OCI-LY3 (cell line): ENCODE results near the gene ZFP62.

Source experiments
- H2AFZ ChIP-seq: fragments of 200-600, 300-600 bp; shearing (Covaris generic); 2 replicates; pipeline ENCODE4 v1.6.0; 2014; ENCODE audit warnings: antibody characterized with exemption, low read depth, low read length
- H3K27ac ChIP-seq: fragments of 200-600, 300-600 bp; sonication (generic); 2 replicates; pipeline ENCODE4 v1.5.1; 2014; ENCODE audit warnings: mild to moderate bottlenecking, low read length, moderate library complexity, mixed read lengths
- H3K27me3 ChIP-seq: fragments of 200-600, 300-600 bp; sonication (generic); 2 replicates; pipeline ENCODE4 v1.6.1; 2014; ENCODE audit warnings: low read depth, low read length, mixed read lengths
- H3K36me3 ChIP-seq: fragments of 200-600, 300-600 bp; sonication (generic); replicated peaks from 2 replicates; pipeline ENCODE3; 2014; ENCODE audit warnings: low read depth, low read length, mixed read lengths
- H3K4me1 ChIP-seq: fragments of 300-600, 200-600 bp; sonication (generic); 2 replicates; pipeline ENCODE4 v1.6.1; 2014; ENCODE audit warnings: low read length, mixed read lengths
- H3K4me2 ChIP-seq: fragments of 200-600, 300-600 bp; sonication (generic); 2 replicates; pipeline ENCODE4 v1.6.1; 2014; ENCODE audit warnings: low read length, mixed read lengths
- H3K4me3 ChIP-seq: fragments of 300-600, 200-600 bp; sonication (generic); 2 replicates; pipeline ENCODE4 v1.5.1; 2014; ENCODE audit warnings: antibody characterized with exemption, mild to moderate bottlenecking, low read length, moderate library complexity
- H3K79me2 ChIP-seq: fragments of 300-600, 200-600 bp; shearing (Covaris generic); 2 replicates; pipeline ENCODE4 v1.6.1; 2014; ENCODE audit warnings: mild to moderate bottlenecking, low read length, mixed read lengths
- H3K9ac ChIP-seq: fragments of 300-600, 200-600 bp; shearing (Covaris generic); 2 replicates; pipeline ENCODE4 v1.6.0; 2014; ENCODE audit warnings: mild to moderate bottlenecking, low read length, moderate library complexity
- H3K9me3 ChIP-seq: fragments of 200-600, 300-600 bp; shearing (Covaris generic); 2 replicates; pipeline ENCODE4 v1.6.1; 2014; ENCODE audit warnings: low read length, mixed read lengths; ENCODE audit not compliant: insufficient read depth
- H4K20me1 ChIP-seq: fragments of 200-600, 300-600 bp; sonication (generic); 2 replicates; pipeline ENCODE4 v1.6.1; 2016; ENCODE audit warnings: low read length, mixed read lengths; ENCODE audit not compliant: insufficient read depth
- CTCF ChIP-seq: fragments of 200-600, 300-600 bp; sonication (generic); IDR thresholded peaks from 2 replicates; pipeline ENCODE4 v1.5.1; 2014; ENCODE audit warnings: antibody characterized with exemption, low read length, low read depth
- EZH2phosphoT487 ChIP-seq: fragments of 200-600 bp; shearing (Covaris generic); IDR thresholded peaks from 2 replicates; pipeline ENCODE4 v1.6.1; 2018; ENCODE audit warnings: antibody characterized with exemption, mixed run types, low read depth

Gene ZFP62

GRCh38 chr5:180810959-180811622 lies 50.0 kb downstream of the ZFP62 start:
- TF ChIP-seq EZH2phosphoT487 (no peak), CTCF (no peak)
- H3K27ac ChIP-seq, result peak overlapping the region; percentile 94
- peak overlapping the region; percentile 92 for H3K4me3 ChIP-seq
- H3K9me3 ChIP-seq, result no peaks in the 10 kb centered on the region
- peaks cover 24% of the 10 kb centered on the region for H3K79me2 ChIP-seq
- peaks cover 5% of the 10 kb centered on the region for H3K36me3 ChIP-seq
- H3K9ac ChIP-seq, result peak overlapping the region; percentile 94
- no peaks in the 10 kb centered on the region for H4K20me1 ChIP-seq
- H2AFZ ChIP-seq, result peak overlapping the region; percentile 43
- peak overlapping the region; percentile 97 for H3K4me2 ChIP-seq
- peaks cover 52% of the 10 kb centered on the region for H3K4me1 ChIP-seq
- no peaks in the 10 kb centered on the region for H3K27me3 ChIP-seq

GRCh38 chr5:180810210-180810958 lies 50.7 kb downstream of the ZFP62 start:
- Histone ChIP-seq H3K27ac (peak overlapping the region; percentile 94), H3K4me1 (peaks cover 47% of the 10 kb centered on the region)

GRCh38 chr5:180809403-180810209 lies 51.5 kb downstream of the ZFP62 start:
- peaks cover 48% of the 10 kb centered on the region for H3K4me1 ChIP-seq
- peak overlapping the region; percentile 92 for H3K4me3 ChIP-seq
- H2AFZ ChIP-seq, result 0 out of 2 replicates have a peak overlapping the region, but pooled peaks have one; percentile 48
- peak overlapping the region; percentile 94 for H3K9ac ChIP-seq
- H3K4me2 ChIP-seq, result peak overlapping the region; percentile 97
- TF ChIP-seq CTCF (no peak), EZH2phosphoT487 (no peak)
- no peaks in the 10 kb centered on the region for H3K27me3 ChIP-seq
- no peaks in the 10 kb centered on the region for H3K9me3 ChIP-seq
- H3K27ac ChIP-seq, result peak overlapping the region; percentile 94
- no peaks in the 10 kb centered on the region for H4K20me1 ChIP-seq
- H3K36me3 ChIP-seq, result peaks cover 12% of the 10 kb centered on the region
- H3K79me2 ChIP-seq, result peaks cover 28% of the 10 kb centered on the region

More at GRCh38 chr5:180810210-180810958, 50.7 kb downstream of the ZFP62 start:
- Histone ChIP-seq H3K27me3 (no peaks in the 10 kb centered on the region), H4K20me1 (no peaks in the 10 kb centered on the region), H3K79me2 (peaks cover 24% of the 10 kb centered on the region), H3K9ac (peak overlapping the region; percentile 94), H3K36me3 (peaks cover 5% of the 10 kb centered on the region), H3K4me2 (peak overlapping the region; percentile 97), H3K9me3 (no peaks in the 10 kb centered on the region), H3K4me3 (peak overlapping the region; percentile 92), H2AFZ (peak overlapping the region; percentile 77)
- TF ChIP-seq CTCF, result no peak
